GM13977 (cell line): ENCODE results near the gene CEBPE.
A peak's percentile ranks its signal among the peaks of the same experiment; 100 is the strongest.

Experiments used
- DNase-seq: peaks from one replicate; pipeline ENCODE4 v3.0.0; 2012; ENCODE audit warnings: low spot score
- in situ Hi-C: fragments of 300-500 bp; cut with MboI; formaldehyde crosslinking; loops from one replicate; pipeline ENCODE4 v1.12.0; 2022; ENCODE audit warnings: low sequenced_read_pairs, low pct_unique_long_range_greater_than_20kb, mixed read lengths, inconsistent platforms; ENCODE audit not compliant: unreplicated experiment
- TF ChIP-seq, protein P1 (sequence below): IDR thresholded peaks from 2 replicates; pipeline ENCODE4 v1.5.1; 2012; ENCODE audit warnings: mild to moderate bottlenecking, control low read depth; ENCODE audit not compliant: insufficient read depth; ENCODE audit errors: extremely low read depth, missing control alignments

The CEBPE gene

DNA sequence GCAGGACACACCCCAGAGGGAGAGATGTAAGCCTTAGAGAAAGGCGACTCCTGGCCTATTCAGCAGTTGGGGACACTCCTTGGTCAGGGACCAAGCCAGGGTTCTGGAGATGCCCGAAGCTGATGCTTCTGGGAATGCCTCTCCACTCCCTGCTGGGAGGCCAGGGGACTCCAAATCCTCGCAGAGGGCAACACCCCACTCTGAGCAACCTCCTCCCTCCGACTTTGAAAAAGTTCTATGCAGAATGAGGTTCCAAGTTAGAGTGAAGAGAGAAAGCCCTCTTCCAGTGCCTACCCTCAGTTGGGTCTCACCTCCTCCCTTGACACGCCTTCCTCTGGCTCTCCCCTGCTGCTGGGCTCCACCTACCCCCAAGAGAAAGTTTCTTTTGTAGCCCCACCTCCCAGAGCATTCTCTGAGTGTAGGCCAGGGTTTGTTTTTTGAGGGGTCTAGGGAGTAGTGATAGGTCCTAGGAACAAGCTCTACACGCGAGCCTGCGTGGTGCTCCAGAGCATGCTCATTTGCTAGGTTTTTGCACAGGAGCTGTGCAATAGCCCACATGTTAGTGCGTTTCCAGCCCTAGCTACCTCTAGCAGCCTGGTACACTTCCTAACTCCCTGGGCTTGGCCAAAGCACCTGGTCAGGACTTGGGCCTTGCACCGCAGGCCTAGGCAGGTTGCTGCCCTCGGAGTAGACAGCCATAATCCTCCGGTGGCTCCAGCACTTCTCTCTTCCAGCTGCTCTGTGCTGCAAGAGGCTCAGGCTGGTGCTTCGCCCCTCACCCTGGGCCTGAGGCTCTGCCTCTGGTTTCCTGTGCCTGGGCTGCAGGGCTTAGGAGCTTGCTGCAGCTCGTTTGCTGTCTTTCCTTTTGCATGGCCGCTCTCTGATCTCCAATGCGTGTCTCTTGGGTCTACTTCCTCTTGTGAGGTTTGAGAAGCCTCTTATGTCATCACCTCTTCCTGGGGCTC, 590 bp upstream of the CEBPE start:
- peak; percentile 71 for DNase-seq
- in situ Hi-C loops, result loop anchor here (10.0 kb wide), 1 partner anchor 65 kb away; the partner anchor contains the start of gene SLC7A8

DNA sequence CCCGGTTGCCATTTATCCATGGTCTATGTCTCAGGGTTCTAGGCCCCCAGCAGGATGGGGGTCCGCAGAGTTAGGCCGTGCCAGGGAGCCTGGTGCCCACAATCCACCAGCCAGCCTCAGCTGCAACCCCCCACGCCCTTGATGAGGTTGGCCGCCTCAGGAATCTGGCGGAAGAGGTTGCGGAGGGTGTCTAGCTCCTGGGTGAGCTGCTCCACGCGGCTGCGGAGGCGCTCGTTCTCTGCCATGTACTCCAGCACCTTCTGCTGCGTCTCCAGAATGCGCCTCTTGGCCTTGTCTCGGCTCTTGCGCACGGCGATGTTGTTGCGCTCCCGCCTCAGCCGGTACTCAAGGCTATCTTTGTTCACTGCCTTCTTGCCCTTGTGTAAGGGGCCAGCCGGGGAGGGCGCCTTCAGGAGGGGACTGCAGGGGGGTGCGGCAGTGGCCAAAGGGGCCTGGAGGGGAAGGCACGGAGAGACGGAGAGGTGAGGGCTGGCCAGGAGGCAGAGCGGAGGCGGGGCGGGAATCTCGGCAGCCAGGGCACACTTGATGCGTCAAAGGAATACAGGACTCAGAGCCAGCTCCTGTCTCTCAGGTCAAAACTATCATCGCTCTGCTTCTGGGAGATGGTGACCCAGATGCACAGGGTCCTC, 1.6 kb downstream of the CEBPE start:
- DNase-seq, result no peak
- in situ Hi-C loops, result no loop called here
- TF ChIP-seq, protein P1, sequence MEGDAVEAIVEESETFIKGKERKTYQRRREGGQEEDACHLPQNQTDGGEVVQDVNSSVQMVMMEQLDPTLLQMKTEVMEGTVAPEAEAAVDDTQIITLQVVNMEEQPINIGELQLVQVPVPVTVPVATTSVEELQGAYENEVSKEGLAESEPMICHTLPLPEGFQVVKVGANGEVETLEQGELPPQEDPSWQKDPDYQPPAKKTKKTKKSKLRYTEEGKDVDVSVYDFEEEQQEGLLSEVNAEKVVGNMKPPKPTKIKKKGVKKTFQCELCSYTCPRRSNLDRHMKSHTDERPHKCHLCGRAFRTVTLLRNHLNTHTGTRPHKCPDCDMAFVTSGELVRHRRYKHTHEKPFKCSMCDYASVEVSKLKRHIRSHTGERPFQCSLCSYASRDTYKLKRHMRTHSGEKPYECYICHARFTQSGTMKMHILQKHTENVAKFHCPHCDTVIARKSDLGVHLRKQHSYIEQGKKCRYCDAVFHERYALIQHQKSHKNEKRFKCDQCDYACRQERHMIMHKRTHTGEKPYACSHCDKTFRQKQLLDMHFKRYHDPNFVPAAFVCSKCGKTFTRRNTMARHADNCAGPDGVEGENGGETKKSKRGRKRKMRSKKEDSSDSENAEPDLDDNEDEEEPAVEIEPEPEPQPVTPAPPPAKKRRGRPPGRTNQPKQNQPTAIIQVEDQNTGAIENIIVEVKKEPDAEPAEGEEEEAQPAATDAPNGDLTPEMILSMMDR, result no peak

More for the DNA sequence above, 590 bp upstream of the CEBPE start:
- TF ChIP-seq, protein P1, result no peak

DNA sequence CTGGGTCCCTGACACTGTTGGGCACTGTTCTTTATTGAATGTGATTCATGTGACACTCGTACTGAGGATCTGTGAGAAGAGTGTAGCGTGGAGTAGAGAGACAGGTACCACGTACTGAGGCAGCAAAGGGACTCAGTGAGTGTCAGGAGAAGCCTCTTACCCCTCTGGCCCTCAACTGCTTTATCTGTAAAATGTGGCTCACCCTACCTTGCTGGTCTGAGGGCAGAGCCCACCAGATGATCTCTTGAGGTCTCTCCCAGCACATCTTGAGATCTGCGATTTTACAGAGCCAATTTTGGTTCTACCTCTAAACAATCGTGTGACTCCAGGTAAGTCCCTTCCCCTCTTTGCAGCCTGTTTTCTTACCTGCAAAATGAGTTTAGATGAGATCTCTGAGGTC, 3.1 kb downstream of the CEBPE start:
- in situ Hi-C loops, result no loop called here
- DNase-seq, result no peak
- TF ChIP-seq, protein P1, result no peak

DNA sequence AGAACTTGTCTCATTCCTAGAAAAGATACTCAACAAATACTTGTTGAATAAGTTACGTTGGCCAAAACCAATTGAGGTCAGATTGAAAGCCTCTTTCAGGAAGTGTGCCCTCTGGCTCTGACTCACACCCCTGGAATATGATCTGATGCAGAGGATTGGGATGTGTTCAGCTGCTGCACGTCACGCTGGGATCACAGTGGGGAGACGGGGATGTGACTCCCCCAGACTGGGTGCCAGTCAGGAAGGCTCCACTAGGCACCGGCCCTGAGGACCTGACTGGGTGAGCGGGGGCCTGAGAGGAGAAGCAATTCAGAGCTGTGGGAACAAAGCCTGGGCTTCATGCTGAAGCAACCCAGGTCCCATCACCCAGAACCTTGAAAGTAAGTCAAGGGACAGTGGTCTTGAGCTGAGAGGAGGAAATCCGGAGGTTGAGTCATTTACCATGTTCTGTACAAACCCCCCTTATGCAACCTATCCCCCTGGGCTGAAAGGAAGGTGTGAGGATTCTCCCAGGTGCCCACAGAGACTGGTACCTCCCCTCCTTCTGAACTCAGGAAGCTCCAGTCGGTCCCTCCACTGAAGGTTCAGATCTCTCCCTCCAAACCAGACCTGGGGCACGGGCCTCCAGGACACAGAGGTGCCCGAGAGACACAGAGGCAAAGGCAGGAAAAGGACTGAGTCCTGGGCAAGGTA, 3.9 kb downstream of the CEBPE start:
- DNase-seq, result no peak
- in situ Hi-C loops, result no loop called here
- TF ChIP-seq, protein P1, result no peak

DNA sequence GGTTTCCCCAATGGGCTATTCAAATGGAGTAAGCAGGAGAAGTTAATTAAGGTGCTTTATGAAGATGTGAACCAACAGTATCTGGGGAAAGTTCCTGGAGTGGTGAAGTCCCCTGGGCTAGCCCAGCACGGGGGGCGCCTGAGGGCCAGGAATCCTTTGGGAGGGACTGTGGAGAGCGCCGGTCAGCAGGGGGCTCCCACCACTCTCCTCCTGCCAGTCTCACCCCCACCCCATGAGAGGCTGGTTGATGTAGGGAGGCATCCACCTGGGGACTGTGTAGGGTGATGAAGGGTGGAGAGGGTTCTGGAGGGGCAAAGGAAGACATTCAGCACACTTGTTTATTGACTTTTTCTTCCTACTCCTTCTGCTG, 4.4 kb downstream of the CEBPE start:
- in situ Hi-C loops, result no loop called here
- TF ChIP-seq, protein P1, result no peak
- DNase-seq, result no peak

DNA sequence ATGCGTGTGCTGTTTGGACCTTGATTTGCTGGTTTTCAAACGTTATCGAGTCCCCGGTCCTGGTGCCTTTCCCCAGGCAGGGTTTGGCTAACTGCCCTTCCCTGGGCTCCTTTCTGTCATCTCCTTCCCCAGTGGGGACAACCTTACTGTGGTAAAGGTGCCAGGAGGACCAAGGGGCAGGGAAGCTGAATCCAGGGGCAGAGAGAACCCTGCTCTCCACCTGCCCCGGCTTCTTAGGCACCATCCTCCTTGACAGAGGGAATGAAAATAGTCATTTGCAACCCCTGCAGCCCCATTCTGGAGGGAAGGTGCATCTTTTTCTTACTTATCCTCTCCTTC, 5.0 kb downstream of the CEBPE start:
- in situ Hi-C loops, result no loop called here
- TF ChIP-seq, protein P1, result no peak
- no peak for DNase-seq
